GOT3 (cell line): ENCODE measurements around the gene TXNDC16.
"Not testable (repeated sequence)": the region's sequence is repeated elsewhere in the genome, so short reads cannot be mapped to it uniquely, and the experiment has no call there.

Source experiments
- DNase-seq: peaks from one replicate; lab custom pipeline; 2025; ENCODE audit warnings: mixed read lengths; lab: John Stamatoyannopoulos, UW

Gene TXNDC16

DNA sequence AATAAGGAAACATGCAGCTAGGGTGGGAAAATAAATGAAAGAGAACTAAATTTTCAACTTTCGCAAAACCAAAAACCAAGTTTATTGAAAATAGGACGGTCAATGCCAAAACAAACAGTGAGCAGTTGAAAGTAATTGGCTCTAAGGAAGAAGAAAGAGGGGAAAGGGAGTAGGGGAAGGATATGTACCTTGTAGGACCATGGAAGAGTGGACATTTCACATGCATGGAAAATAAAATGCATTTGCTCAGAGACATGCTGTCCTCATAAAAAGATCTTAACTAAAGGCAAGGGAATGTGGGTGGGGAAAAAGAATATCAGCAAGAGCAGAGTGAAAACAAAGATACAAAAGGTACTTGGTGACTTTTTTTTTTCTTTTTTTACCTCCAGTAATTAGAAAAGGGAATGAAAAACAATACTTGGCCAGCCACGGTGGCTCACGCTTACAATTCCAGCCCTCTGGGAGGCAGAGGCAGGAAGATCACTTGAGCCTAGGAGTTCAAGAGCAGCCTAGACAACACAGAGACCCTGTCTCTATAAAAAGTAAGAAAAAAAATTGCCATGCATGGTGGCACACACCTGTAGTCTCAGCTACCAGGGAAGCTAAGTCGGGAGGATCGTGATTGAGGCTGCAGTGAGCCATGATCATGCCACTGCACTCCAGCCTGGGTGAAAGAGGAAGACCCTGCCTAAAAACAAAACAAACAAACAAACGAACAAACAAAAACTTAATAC lies 6.6 kb downstream of the TXNDC16 start:
- no peak for DNase-seq

DNA sequence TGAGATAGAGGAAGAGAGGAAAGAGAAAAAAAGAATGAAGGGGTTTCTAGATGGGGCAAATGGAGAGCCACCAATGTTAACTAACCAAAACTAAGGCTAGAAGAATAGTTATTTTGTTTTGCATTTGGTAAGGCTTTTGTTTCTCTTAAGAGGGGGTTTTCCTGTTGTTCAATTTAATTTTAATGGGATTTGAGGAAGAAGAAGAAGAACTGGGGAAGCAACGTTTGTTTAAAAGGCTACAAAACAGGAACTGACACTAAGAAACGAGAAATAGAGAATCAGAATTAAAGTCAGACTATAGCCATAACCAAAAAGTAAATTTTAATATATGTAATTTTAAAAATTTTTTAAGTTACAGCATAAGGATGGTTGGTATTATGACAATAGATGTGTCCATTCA lies 13.7 kb downstream of the TXNDC16 start:
- DNase-seq: no peak

GRCh38 chr14:52536269-52536668 lies 16.0 kb downstream of the TXNDC16 start:
- DNase-seq: no peak

GRCh38 chr14:52531481-52531880 lies 20.8 kb downstream of the TXNDC16 start:
- DNase-seq: no peak

DNA sequence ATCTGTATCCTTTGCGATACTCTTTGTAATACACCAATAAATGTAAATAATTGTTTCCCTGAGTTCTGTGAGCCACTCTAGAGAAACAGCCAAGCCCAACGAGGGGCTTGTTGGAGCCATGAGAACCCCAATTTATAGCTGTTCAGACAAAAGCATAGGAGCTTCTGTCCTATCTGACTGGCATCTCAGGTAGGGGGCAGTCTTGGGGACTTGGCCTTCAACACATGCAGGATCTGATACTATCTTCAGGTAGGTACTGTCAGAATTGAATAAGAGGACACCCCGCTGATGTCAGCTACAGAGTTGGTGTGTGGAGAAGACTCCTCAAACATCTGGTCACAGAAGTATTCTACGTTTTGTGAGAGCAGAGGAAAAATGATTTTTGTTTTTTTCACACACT lies 25.3 kb downstream of the TXNDC16 start:
- DNase-seq: no peak

DNA sequence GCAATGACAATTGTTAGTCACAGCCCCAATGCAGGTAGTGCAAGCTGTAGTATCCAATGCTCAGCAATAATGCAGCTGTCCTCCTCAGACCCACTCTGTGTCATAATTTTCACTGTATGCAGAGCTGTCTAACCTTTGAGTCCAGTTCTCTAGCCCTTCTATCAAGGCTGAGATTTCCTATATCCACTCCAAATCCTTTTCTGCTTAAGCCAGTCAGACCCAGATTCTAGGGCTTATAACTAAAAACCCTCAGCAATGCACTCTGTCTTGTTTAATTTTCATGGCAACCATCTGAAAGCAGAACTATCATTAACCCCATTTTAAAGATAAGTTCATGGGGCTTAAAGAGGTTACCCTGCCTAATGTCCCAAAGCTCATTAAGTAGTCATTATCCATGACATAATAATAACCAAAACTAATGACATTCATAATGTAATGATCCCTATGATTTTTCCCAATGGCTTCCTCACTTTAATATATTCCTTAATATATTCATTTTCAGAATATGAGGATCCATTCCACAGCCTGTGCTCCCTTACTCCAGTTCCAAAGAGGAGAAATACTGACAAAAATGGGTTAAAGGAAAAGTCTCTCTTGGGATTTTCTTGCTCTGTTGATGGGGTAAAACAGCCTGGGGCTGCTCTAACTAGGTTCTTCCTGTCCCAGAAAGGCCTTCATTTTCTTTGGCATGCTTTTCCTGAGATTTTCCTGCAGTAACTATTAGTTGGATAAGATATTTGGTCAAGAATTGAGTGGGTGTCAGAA lies 29.5 kb downstream of the TXNDC16 start:
- no peak for DNase-seq

DNA sequence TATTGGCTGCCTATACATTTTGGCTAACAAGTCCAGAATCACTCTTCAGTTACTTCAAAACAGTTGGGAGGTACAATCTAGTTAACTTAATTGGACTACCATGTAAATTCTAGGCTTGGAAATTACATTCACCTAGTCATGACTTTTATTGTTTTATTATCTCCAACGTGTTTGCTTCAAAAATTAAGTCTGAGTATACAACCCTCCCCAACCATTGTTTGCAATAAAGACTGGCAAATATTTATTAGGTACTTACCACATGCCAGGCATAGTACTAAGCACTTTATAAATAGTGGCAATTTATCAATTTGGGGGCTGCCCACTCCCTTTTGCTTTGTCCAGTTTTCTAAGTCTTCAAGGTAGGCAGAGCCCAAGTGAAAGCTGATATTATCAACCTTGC lies 30.3 kb downstream of the TXNDC16 start:
- no peak for DNase-seq

DNA sequence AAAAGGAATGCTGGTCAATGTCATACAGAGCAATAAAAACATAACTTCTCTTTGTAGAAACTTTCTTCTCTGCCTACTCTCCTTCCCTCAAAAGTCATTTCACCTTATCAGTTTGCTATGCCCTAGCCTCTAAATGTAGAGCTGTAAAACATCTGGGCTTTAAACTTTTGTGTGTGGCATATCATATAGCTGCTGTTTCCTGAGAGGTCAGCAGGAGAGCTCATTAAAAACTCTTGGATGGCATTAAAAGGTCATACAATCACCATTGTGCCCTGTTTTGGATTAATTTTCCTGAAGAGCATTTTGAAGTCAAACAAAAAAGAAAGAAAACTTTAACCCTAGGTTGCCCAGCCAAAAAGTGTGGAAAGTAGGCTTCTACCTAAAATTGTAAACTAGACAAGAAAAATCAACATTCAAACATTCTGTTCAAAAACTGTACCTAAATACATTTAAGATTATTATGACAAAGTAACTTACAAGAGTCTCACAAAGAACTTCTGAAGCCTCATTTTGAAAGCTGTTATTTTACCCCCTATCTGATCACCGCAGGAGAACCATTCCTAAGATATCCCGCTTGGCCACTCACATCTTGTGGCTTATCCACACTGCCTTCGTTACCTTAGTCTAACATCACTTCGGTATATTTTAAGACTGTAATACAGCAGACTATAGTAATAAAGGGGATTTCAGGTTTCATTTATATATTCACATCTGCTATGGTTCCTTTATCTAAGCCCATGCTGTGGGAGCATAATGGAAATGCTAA lies 38.1 kb downstream of the TXNDC16 start:
- DNase-seq: no peak

- no peak for DNase-seq
Measured at GRCh38 chr14:52513249-52513648, 39.1 kb downstream of the TXNDC16 start.

- no peak for DNase-seq
Measured at GRCh38 chr14:52494444-52494843, 57.9 kb downstream of the TXNDC16 start.

DNA sequence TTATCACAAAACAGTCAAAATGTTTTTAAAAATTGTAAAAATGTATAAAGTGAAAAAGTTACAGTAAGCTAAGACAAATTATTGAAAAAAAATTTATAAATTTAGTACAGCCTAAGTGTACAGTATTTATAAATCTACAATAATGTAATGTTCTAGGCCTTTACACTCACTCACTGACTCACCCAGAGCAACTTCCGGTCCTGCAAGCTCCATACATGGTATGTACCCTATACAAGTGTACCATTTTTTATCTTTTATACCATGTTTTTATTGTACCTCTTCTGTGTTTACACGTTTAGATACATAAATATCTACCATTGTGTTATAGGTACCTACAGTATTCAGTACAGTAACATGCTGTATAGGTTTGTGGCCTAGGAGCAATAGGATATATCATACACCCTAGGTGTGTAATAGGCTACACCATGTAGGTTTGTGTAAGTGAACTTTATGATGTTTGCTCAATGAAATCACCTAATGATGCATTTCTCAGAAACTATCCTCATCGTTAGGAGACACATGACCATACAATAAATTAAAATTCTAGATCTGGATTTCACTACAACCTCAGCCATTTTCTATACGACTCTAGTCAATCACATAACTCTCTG lies 66.8 kb downstream of the TXNDC16 start:
- no peak for DNase-seq

DNA sequence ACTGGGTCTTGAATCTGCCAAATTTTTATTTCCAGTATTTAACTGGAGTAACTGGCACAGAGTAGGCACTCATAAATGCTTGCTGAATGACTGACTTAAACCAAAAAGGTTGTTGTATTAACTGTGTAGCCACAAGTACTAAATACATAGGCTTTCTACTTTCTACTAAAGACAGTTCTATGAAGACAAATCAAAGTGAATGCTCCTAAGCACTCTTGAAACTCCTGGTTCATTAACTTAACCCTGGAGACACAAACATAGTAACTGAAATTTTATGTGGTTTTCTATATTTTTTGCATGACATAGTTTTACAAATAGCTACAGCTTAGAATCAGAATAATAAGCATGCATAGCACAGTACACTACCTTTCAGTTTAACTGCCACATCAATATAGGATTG lies 70.4 kb downstream of the TXNDC16 start:
- DNase-seq: no peak

- DNase-seq: no peak
Measured at GRCh38 chr14:52473557-52473956, 78.7 kb downstream of the TXNDC16 start.

DNA sequence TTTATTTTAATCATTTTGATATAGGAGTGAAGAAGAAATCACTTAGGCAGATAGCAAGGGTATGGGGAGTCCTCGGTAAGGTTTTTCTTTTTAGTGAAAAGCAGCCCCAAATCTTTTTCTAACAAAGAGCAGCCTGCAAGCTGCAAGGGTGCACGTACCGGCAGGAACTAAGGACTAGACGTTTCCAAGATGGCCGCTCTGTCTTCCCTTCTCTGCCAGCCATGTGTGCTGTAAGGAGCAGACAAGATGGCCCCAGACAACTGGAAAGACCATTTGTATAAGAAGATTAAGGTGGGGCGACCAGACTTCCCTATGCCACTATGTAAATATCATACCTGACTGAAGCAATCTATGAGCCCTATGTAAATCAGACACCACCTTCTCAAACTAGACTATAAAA lies 79.6 kb downstream of the TXNDC16 start:
- DNase-seq: no peak

DNA sequence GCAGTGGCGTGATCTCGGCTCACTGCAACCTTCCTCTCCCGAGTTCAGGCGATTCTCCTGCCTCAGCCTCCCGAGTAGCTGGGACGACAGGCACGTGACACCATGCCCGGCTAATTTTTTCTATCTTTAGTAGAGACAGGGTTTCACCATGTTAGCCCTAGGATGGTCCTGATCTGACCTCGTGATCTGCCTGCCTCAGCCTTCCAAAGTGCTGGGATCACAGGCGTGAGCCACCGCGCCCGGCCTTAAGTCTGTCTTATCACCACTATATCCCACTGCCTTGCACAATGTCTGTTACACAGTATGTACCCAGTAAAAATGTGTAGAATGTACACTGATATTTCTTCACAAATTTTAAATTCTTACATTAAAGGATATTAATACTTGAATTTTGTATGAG lies 80.1 kb downstream of the TXNDC16 start:
- not testable (repeated sequence) for DNase-seq

DNA sequence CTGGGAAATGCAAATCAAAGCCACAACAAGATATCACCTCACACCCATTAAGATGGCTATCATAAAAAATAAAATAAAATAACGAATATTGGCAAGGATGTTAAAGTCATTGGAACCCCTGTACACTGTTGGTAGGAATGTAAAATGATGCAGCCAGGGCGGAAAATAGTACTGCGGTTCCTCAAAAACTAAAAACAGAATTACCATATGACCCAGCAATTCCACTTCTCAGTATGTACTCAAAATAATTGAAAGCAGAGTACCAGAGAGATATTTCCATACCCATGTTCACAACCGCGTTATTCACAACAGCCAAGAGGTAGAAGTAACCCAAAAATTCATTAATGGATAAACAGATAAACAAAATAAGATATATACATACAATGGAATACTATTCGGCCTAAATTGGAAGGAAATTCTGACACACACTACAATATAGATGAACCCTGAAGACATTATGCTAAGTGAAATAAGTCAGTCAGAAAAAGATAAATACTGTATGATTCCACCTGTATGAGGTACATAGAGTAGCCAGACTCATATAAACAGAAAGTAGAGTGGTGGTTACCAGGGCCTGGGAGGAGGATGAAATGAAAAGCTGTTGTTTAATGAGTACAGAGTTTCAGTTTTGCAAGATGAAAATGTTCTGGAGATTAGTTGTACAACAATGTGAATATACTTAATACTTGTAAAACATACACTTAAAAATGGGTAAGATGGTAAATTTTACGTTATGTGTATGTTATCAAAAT lies 84.6 kb downstream of the TXNDC16 start:
- DNase-seq: no peak

- no peak for DNase-seq
Measured at GRCh38 chr14:52464175-52464574, 88.1 kb downstream of the TXNDC16 start.

GRCh38 chr14:52463375-52463774 lies 88.9 kb downstream of the TXNDC16 start:
- DNase-seq: no peak

GRCh38 chr14:52461721-52462120 lies 90.6 kb downstream of the TXNDC16 start:
- DNase-seq: no peak

DNA sequence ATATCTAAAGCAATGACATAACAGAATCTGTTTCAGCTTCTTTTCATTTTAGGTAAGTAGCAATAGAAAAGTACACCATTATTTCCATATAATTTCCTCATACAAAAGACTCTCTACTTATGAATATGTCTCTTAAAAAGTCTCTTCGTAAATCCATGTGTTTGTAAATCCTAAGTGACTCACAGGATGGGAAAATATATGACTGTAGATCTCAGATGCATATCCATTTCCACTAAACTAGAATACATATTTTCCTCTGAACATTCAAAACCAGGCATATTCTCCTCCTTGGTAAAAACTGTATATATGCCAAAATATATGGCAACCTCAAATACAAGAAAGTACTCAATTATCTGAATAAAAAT lies 93.6 kb downstream of the TXNDC16 start:
- DNase-seq: no peak

DNA sequence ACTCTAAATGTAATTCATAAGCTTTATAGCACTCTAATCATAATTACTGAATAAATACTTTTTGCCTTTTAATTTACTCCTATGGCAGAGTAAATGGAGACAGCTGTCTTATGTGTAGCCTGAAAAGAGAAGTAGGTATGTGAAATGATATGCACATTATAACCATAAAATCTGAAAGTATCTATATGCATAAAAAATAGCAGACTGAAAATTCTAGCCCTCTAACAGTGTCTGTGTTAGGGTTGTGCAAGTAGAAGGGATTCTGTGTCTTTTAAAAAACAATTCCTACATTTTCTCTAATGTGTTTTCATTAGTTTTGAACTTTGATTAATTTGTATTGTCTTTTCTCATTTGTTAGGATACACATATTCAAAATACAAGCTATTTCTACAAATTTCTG lies 94.9 kb downstream of the TXNDC16 start:
- no peak for DNase-seq
